Suprapubic skin (tissue), 4 donors: Measurements from ENCODE around the gene GABRB2.

Experiments used
- CTCF ChIP-seq, 2 donors: fragments of 200-600 bp in 1 of 2; fragments of 450-650 bp in 1 of 2; sonication (generic) in 1 of 2; IDR thresholded peaks; one replicate each; pipeline ENCODE4 v1.5.1; 2016 to 2019; ENCODE audit warnings: antibody characterized with exemption in 2 of 2, mild to moderate bottlenecking in 1 of 2, moderate library complexity in 1 of 2
- EP300 ChIP-seq: sonication (generic); formaldehyde crosslinking; IDR thresholded peaks from one replicate; pipeline ENCODE4 v1.6.1; 2017; ENCODE audit warnings: antibody characterized with exemption
- POLR2A ChIP-seq, 2 donors: fragments of 450-650 bp; IDR thresholded peaks; one replicate each; pipeline ENCODE4 v1.6.1; 2017; ENCODE audit warnings: antibody characterized with exemption in 2 of 2, mild to moderate bottlenecking in 2 of 2, moderate library complexity in 2 of 2
- POLR2AphosphoS5 ChIP-seq, 3 donors: sonication (generic); formaldehyde crosslinking; IDR thresholded peaks; one replicate each; pipeline ENCODE4 v1.6.1; 2017; ENCODE audit warnings: antibody characterized with exemption in 3 of 3

DNA sequence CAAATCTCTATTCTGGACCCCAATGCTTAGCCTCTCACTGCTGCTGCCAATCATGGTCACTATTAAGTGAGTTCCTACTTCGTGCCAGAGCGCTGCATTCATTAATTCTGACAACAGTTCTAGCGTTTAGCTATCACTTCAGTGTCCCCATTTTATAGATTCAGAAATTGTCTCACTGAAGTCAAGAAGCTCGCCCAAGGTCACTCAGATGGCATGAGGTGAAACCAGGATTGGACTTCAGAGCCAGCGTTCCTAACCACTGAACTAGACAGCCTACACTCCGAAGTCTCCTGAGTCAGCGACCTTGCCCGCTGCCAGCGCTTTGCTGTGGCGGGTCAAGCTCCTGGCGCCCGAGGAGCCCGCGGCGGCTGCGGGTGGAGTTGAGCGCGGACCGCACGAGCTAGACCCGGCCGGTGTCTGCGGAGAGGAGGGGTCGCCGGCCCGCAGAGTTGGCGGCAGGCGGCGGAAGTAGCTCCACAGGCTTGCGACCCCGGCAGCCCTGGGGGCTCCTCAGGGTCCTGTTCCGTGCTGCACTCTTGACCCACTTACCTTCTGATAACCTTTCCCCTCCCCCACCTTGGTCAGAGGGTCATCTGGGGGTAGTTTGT, 2.1 kb upstream of the GABRB2 start:
- no peak for TF ChIP-seq CTCF (IDR thresholded peaks at IDR 0.05)
- no peak for TF ChIP-seq POLR2A (IDR thresholded peaks at IDR 0.05)
- TF ChIP-seq EP300 = no peak
- TF ChIP-seq POLR2AphosphoS5 (IDR thresholded peaks at IDR 0.05) = no peak
